HG02981 (cell line): Measurements from ENCODE around the gene ZNF267.
A peak's percentile ranks its signal among the peaks of the same experiment; 100 is the strongest.
"Not testable (repeated sequence)": the region's sequence is repeated elsewhere in the genome, so short reads cannot be mapped to it uniquely, and the experiment has no call there.

Experiments used
- ATAC-seq: cut with Tn5 transposase; IDR thresholded peaks from one replicate; pipeline ENCODE4 v1.9.1; 2021; ENCODE audit warnings: mild to moderate bottlenecking, moderate library complexity; ENCODE audit not compliant: unreplicated experiment

Gene ZNF267

DNA sequence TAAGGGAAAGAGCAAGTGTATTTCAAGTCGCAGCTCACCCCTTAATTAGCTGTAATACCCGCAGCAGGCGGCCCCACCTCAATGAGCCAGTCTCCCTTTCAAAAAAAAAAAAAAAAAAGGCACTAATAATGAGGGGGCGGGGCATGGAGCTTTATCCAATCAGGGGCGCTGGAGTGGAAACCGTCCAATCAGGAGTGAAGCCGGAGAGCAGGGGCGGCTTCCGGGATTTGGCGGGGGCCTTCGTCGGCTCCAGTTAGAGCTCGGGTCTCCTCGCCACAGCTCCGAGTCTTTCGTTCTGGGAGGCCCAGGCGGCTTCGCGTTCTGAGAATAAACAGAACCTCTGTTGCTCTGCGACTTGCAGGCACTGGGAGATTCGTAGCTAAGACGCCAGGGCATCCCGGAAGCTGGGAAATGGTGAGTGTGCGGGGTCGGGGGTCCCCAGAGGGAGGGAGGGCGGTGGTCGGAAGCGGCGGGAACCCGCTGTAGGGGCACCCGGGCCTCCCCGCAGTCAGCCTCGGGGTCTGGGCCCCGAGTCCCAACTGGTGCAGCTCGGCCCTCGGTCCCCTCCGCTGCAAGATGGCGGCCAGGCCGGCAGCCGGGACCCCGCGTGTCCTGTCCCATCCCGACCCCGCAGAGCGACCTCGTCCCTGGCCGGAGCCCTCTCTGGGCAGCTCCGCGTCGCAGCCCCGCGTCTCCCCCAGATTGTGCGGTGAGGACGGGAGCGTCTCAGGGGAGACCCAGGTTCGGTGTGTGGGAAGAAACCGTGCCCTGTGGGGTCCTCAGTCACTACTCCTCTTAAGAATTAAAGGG lies at the start of gene ZNF267:
ZNF267 (plus strand) TSS at position 252 of the 810 bp plus-strand sequence; CDS start at position 412, 160 bp downstream.
- ATAC-seq = peak; percentile 56

DNA sequence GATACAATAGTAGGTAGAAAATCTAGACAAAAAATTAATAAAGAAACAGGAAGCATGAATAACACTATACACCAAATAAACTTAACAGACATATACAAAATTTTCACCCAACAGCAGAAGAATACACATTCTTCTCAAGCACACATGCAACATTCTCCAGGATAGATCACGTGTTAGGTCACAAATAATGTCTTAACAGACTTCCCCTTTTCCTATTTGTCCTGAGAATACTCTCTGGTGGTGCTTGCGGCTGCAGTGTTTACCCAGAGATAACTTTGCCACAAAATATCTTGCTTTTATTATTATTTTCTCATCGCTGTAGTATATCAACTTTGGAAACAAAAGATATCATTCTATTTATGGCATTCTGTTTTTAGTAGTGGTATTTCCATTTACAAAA lies 40.6 kb upstream of the ZNF267 start:
- ATAC-seq = no peak

DNA sequence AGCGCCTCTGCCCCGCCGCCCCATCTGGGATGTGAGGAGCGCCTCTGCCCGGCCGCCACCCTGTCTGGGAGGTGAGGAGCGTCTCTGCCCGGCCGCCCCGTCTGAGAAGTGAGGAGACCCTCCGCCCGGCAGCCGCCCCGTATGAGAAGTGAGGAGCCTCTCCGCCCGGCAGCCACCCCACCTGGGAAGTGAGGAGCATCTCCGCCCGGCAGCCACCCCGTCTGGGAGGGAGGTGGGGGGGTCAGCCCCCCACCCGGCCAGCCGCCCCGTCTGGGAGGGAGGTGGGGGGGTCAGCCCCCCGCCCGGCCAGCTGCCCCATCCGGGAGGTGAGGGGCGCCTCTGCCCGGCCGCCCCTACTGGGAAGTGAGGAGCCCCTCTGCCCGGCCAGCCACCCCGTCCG lies 37.2 kb upstream of the ZNF267 start:
- not testable (repeated sequence) for ATAC-seq

DNA sequence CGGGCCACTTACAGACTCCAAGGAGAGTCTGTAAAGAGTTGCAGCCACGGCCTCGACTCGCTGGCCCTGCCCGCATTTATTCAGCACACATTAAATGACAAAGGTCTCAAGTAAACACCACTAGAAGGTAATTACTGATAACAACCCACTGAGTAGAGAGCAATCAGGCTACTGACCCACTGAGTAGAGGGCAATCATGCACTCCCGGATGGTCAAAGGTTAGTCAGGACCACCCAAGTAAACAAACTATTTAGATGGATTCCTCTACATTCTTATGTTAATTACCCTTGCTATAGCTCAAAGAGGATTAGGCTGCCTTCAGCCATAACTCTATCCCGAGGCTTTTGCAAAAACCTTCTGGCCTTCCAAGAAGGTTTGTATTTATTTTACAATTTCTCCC lies 30.7 kb upstream of the ZNF267 start:
- no peak for ATAC-seq

DNA sequence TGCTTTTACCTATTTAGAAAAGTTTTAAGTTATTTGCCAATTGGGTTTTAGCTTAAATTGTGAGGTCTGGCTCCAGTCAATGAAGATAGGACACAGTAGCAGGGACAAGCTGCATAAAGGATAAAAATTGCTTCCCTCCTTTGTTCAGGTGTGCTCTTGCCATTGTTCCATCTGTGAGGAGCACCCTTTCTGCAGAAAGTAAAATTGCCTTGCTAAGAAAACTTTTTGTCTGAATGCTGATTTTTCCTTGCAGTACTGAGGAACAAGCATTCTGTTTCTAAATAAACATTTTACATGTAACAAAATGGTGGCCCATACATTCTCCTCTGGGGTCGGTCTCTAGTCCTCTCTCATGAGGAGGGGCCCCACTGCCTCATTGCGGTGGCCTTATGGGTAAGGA lies 25.0 kb upstream of the ZNF267 start:
- not testable (repeated sequence) for ATAC-seq

DNA sequence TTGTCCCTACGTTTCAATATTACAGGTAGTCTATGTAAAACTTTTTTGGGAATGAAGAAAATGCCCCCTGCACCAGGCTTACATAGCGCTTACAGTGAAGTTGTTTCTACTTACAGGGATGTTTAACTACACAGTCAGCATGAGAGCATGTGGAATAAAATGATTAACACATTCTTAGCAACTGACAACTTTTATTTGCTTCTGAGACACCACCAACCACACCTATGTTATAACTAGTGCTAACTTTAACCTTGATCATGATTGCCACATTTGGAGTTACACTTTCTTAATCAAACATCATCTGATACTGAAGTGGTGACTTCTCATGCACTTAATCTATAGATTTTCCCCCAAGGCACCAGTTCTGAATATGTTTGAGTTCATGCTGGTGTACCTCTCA lies 20.3 kb upstream of the ZNF267 start:
- no peak for ATAC-seq

DNA sequence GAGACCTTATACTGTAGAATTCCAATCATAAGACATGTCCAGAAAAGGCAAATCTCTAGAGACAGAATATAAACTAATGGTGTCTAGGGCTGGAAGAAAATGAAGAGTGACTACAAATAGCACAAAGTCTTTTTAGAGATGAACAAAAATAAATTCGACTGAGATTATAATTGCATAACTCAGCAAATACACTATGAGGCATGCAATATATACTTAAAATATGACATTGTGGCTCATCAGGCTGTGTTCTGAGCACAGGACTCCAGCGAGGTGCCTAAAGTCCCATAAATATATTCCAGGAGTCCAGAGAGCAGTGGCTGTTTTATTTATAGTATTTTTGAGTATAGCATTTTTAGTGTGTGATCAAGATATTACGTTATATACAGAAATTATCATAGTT lies 13.1 kb upstream of the ZNF267 start:
- ATAC-seq = no peak

DNA sequence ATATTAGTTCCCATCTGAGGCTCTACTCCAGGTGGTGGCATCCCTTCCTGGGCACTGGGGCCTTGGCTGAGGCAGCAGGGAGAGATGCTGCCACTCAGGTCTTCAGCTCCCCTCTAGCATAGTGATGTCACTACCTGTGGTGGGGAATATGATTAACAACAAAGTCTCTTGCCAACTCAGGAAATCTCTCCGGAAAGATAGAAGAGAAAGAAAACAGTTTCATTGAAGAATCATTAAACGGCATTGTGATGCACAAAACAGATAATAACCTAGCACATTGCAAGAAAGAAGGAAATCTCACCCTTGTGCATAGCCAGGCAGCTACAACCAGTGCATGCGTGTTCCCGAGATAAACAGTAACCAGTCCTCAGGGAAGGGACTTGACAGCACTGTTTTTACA lies 12.2 kb upstream of the ZNF267 start:
- no peak for ATAC-seq

DNA sequence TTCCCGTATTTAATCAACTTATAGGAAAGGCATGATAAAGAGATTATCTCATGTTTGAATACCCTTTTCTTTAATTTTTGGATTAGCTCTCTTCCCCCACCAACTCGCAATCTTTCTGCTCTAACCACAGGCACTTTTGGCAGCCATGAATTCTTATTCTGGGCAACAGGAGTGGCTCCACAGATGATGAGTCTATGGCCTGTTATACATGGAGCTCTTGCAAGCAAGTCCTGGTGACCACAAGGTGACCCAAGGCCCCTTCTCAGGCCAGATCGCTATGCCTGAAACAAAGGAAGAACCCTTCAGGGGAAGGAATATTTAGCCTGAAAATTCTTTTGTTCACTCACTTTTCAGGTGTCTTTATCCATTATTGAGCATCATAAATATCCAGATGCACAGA lies 10.8 kb upstream of the ZNF267 start:
- no peak for ATAC-seq

DNA sequence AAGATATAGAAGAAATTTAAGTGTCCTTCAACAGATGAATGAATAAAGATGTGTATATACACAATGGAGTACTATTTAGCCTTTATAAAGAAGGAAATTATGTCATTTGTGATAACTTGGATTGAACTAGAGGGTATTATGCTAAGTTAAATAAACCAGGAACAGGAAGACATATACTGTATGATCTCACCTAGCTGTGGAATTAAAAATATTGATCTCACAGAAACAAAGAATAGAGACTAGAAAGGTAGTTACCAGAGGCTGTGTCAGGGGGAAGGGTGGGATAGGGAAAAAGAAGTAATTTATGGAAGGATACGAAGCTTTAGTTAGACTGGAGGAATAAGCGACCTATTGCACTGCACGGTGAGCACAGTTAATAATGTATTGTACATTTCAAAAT lies 5.4 kb upstream of the ZNF267 start:
- ATAC-seq = no peak

DNA sequence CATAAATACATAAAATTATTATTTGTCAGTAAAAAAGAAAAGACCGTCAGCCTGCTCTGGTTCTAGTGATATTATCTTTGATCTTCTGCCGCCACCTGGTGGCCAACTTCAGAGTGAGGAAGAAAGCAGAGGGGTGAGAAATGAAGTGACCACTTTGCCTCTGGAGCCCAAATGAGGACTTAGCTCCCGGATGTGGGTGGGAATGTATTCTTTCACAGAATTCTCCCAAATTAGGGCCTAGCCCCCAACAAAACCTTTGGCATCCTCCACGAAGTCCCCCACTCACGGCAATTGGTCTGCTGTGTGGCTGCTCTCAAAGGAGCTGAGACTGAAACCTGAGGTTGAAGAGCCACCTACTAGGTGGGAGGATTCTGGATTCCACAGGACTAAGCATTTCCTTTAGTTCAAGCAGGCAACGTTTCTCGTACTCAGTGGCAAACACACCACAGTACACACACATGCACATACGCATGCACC lies 4.9 kb upstream of the ZNF267 start:
- ATAC-seq = peak; percentile 48

DNA sequence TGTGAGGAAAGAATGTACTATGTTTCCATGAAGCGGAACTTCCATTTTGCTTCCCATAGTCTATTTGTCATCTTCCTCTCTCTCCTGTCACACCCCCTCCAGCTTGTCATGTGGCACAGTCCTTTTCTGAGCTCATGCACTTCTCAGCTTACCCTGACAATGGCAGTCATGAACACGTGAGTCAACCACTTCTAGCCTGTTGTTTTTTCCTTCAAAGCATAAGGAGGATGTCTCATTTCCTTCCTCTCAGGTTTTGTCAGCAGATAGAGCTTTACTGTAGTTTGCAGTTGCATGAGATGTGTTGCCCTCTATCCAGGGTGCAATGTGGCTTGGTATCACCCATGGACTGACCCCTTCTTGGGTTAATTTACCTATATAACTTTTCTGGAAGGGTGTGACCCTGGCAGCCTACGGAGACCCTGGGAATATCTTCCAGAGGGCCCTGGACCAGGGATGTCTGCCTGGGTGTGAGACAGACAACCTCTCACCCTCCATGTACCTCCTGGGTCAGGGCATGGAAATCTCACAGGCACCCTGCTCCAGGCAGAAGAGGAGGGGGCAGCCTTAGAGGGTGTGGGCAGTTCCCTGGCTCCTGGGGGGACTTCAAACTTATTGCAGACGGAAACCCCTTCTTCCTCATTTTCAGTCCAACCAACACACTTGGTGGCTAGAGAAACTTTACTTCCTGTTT lies 4.0 kb upstream of the ZNF267 start:
- no peak for ATAC-seq

DNA sequence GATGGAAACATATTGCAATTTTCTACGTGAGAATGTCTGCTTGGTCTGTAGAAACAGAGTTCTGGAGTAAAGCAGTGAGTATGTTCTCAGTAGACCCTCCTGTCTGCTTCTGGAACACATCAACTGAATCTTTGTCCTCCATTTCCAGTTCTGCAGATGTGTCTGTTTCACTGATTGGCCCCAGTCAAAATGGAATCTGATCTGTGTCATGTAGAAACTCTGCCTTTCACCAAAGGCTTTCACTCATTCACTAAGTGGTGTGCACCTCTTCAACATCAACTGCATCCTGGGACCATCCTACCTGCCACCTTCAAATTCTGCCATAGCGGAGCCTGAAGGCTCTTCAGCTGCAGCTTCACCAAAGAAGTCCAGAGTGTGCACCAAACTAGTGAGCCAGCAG lies 2.8 kb upstream of the ZNF267 start:
- no peak for ATAC-seq

DNA sequence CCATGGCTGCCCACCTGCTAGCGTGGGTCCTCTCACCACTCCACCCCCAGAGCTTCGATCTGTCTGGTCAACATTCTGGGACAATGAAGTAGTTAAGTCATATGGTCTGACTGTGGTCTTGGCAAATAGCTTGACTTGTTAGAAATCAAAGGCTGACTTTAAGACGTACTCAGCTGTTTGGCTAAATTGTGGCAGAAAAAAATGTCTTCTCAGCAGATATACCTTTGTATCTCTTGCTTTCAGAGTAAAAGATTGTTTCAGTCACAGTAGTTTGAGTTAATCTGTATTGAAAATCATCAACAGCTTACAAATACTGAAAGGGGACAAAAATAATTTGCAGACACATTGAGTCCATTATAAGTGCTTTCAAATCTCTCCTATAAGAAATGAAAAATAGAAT lies 2.1 kb upstream of the ZNF267 start:
- no peak for ATAC-seq

DNA sequence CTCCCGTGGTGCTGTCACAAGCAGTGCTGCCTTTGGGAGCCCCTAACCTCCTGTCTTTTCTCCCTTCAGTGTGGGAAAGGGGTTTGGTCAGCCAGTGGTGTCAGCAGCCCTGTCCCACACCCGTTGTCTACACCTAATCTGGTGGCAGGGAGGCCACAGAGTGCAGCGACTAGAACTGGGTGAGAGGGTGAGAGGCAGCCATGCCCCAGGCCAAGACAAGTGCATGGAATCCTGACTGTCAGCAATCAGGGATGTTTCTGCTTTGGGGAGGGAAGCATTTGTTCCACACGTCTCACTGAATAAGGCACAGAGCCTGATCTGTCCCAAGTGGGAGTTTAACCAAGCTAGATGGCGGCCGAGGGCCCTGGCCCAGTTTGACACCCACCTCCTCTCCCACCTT lies 1.4 kb upstream of the ZNF267 start:
- no peak for ATAC-seq

DNA sequence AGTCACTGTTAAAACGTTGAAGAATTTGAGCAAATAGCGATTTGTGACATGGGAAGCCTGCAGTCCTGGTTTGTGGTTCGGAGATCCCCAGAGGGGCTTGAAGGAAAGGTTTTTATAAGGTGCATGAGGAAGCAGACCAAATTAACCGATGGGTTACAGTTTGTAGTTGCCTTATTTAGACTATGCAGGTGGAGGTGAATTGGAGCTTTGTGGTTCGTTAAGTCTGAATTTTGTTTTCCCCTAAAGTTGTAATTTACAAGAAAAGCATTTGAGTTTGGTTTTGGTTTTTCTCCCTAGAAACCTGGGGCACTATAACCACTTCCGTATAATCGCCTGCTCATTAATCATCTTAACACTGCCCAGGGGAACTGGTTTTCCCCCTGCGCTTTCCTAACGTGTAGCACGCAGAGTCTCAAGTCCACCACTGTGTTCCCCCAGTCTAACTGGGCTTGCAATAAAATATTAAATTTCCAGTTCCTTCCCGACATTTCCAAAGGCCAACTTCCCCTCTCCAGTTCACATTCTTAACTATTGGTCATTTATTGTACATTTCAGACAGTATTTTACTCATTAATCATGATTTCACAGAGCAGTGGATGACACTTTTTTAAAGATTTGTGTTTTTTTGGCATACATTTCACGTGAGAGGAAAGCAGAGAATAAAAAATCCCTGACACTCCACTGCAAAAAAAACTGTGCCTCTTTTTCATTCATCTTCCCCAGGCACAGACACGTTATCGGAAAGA lies 932 bp downstream of the ZNF267 start:
- ATAC-seq = peak; percentile 29

DNA sequence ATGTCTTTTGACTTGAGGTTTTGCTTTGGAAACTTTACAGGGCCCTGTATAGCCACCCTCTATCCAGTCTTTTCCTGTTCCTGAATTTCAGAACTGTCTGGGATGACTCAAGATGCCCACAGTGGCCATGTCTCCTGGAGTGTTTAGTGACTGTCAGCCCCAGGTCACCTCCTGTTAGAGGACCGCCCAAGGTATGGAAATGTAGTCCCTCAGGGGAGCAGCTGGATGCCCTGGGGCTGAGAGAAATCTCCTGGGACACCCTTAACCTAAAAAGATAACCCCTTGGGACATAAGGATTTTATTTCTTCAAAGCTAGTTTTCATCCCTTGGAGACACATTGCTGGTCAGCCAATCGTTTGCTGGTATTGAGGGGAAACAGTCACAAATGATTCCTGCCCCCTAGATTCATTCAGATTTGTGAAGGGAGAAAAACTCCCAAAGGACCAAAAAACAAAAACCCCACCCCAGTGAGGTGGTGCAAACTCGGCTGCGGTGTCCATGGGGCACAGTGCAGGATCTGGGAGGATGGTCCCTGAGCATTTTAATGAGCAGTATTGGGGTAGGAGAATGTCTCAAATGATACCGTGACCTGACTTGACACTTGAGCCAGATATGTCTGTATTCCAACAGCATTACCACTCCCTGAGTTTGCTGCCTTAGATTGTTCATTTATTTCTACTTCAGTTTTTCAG lies 1.7 kb downstream of the ZNF267 start:
- no peak for ATAC-seq

DNA sequence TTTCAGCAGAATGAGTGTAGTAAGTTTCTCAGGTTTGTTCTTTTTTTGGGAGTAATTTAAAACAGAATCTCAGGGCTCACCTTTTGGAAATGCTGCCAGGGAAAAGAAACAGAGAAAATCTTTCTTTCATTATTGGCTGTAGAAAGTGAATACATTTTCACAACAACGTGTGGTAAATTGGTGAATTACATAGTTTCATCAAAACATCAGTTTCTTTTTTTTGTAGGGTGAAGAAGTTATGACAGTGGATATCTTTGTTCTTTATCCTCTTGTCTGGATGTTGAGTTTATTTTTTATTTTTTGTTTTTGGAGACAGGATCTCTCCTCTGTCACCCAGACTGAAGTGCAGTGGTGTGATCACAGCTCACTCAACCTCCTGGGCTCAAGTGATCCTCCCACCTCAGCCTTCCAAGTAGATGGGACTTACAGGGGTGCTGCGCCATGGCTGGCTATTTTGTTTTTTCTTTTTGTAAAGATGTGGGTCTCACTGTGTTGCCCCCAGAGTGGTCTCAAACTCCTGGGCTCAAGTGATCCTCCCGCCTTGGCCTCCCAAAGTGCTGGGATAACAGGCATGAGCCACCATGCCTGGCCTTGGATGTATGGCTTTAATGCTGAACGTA lies 2.4 kb downstream of the ZNF267 start:
- no peak for ATAC-seq

DNA sequence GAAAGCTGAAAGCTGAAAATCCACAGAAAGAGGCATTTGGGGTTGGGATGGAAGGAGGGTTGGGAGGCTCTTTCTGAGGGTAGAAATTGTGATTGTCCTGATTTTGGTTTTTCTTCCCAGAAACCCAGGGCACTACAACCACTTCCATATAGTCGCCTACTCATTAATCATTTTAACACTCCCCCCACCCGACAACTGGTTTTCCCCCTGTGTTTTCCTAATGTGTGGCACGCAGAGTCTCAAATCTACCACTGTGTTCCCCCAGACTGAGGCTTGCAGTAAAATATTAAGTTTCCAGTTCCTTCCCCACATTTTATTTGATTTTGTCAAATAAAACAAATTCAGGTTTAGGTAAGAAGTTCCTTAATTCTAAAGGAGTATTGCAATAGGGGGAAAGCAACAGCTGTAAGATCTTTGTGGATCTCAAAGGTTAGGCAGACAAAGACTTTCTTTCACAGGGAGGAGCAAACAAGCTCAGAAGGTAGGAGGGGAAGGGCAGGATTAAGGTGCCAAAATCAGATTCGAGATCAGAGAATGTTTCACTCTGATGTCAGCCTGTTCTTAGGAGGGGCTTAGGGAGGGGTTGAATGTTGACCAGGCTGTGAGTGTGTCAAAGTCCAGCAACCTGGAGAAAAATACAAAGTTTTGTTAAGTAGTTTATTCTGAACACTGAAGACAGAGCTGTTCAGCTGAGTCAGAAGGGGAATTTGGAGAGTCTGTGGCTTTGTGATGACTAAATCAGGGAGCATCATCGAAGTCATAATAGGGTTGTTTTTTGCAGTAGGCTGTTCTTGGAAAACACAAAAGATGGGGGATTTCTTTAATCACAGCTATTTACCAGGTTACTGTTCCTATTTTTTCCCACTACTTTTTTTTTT lies 3.6 kb downstream of the ZNF267 start:
- peak; percentile 46 for ATAC-seq
